GM12892 (cell line): ENCODE data around the gene RPS6KA2.
"Not testable (repeated sequence)": the region's sequence is repeated elsewhere in the genome, so short reads cannot be mapped to it uniquely, and the experiment has no call there.

Experiments used
- POLR2A ChIP-seq: IDR thresholded peaks from 2 replicates; pipeline ENCODE4 v1.6.1; 2011; ENCODE audit warnings: low read depth, low read length, control low read depth
- POLR2AphosphoS5 ChIP-seq: IDR thresholded peaks from 2 replicates; pipeline ENCODE4 v1.6.1; 2011; ENCODE audit warnings: low read depth, low read length, control low read depth
- TAF1 ChIP-seq: IDR thresholded peaks from 2 replicates; pipeline ENCODE4 v1.6.1; 2011; ENCODE audit warnings: low read depth, mild to moderate bottlenecking, control low read depth, low read length, borderline replicate concordance

GRCh38 chr6:166383802-166384363 is 243.2 kb downstream of the RPS6KA2 start:
- not testable (repeated sequence) for TF ChIP-seq POLR2AphosphoS5, POLR2A, TAF1
